NK-92 treated with Interleukin-12 subunit alpha and Interleukin-12 subunit beta, amount 100 ng/mL, for 24 hours (cell line): ENCODE measurements around the gene LCA5L.
"Not testable (repeated sequence)": the region's sequence is repeated elsewhere in the genome, so short reads cannot be mapped to it uniquely, and the experiment has no call there.

Experiments
- DNase-seq: peaks from one replicate; lab custom pipeline; 2025; lab: John Stamatoyannopoulos, UW

The LCA5L gene

DNA sequence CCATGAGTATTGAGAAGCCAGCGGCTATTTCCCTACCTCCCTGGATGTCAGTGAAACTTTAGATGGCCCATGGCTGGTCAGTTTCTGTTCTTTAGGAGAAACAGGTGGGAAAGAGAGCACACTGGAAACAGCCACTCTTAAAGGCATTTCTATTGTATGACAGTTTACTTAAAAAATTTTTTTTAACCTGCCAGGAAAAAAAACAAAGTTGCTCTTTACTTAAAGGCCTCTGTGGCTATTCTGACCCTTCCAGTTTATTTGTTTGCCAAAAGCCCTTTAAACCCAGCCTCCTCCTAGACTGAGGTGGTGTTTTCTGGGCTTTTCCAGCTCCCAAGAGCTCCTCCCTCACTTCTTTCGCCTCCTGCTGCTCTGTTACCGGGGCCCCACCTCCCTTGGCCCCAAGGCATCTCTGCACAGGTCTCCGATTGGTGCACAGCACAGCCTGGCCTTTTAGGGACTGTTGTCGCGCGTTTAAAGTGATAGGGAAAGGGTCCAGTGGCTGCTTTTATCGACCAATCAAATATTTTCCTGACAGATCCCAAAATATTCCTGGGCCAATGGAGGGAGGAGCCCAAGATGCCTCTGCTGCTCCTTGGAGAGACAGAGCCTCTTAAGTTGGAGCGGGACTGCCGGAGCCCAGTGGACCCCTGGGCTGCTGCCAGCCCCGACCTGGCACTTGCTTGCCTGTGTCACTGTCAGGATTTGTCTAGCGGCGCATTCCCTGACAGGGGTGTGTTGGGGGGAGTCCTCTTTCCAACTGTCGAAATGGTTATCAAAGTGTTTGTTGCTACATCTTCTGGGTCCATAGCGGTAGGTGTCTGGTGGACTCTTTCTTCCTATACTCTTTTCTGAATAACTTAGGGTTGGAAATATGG lies 6.0 kb upstream of the LCA5L start, which contains the start of gene SH3BGR:
TSS of gene SH3BGR (plus strand) at position 639 of the 875 bp plus-strand sequence. CDS start at position 766, 127 bp downstream.
- no peak for DNase-seq

GRCh38 chr21:39447264-39447663 lies 1.7 kb upstream of the LCA5L start:
- DNase-seq: no peak

- no peak for DNase-seq
Observed at GRCh38 chr21:39444421-39445180, 977 bp downstream of the LCA5L start.

DNA sequence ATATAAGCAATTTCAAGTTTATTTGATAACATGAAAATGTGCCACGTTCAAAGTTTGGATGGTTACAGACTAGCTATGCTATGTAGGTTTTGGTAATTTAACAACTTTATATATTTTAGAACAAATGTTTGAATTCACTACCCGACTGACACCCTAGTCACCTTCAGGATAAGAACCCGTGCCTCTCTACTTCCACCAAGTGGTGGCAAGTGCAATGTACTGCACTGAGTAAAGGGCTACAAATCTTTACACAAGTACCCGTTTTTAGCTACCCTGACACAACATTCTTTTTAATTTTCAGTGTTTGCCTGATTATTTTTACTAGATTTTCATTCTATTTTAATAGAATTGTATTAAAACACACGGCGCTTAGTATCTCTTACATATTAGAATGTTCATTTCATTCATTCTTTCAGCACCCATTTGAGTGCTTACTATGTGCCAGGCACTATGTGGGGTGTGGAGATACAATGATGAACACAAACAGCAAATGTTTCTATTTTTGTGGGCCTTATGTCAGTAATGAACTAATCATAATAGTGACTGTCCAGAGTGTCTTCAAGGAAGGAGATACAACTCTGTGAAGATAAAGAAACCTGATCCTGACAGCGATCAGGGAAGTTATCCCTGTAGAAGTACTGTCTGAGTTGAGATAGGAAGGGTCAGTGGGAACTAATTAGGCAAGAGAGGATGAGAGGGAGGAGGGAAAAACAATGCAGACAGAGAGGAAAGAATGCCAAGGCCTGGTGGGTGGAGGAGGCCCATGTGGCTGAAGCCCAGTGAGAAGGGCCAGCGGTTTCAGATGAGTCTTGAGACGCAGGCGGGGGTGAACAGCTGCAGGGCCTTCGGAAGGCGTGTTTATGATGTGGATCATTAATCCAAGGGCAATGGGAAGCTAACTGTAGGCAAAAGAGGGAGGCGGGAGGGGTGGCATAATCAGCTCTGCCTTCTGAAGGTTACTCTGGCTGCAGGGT lies 3.8 kb downstream of the LCA5L start:
- peak; percentile 10 for DNase-seq

DNA sequence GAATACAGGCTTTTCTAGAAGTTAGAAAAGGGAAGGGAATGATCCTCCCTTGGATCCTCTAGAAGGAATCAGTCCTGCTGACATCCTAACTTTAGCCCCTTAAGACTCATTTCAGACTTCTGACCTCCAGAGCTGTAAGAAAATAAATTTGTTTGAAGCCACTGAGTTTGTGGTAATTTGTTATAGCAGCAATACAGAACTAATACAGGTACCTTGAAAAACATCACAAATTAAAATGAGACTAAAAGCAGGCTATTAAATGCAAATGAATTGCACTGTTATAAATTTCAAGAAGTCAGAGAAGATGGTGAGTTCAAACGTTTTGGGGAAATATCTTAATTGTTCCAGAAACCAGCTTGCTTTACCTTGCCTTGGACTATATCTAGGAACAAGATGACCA lies 6.3 kb downstream of the LCA5L start:
- DNase-seq: no peak

GRCh38 chr21:39434950-39435349 lies 10.6 kb downstream of the LCA5L start:
- no peak for DNase-seq

GRCh38 chr21:39430954-39431353 lies 14.6 kb downstream of the LCA5L start:
- no peak for DNase-seq

- DNase-seq: no peak
Observed at GRCh38 chr21:39430457-39430856, 15.1 kb downstream of the LCA5L start.

GRCh38 chr21:39430016-39430415 lies 15.6 kb downstream of the LCA5L start:
- no peak for DNase-seq

DNA sequence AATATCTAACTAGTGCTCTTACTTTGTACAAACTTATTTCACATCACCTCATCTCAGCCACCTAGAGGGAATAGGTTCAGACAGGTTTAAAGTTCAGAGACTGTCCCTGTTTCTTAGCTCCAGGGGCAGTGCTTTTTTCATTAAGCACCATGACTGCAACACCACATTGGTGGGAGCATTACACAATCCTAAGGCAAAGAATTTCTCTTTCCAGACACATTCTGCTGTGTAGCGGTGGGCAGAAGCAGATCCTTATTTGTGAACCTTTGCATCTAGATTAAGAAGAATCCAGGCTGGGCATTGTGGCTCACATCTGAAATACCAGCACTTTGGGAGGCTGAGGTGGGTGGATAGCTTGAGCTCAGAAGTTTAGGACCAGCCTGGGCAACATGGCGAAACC lies 16.1 kb downstream of the LCA5L start:
- no peak for DNase-seq

GRCh38 chr21:39422527-39423241 lies 22.9 kb downstream of the LCA5L start:
- DNase-seq: no peak

- not testable (repeated sequence) for DNase-seq
Observed at GRCh38 chr21:39419204-39419603, 26.4 kb downstream of the LCA5L start.

DNA sequence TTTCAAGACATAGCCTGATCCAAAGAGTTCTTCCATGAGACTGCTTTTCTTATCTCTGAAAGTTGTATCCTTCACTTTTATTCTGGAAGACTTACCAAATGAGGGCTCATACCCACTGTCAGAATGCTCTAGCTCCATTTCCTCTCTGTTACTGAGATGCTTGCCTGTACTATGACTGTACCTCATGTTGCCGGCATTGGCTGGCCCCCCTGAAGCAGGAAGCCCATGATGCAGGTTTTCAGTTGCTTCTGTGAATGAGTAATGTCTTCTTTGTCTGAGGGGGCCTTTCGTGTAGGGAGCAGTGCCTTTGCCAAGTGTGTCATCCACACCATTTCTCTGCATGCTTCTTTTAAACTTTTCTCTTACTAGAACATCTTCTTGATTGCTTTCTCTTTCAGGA lies 39.5 kb downstream of the LCA5L start:
- no peak for DNase-seq

GRCh38 chr21:39400173-39400572 lies 45.4 kb downstream of the LCA5L start:
- DNase-seq: no peak

- DNase-seq: no peak
Observed at GRCh38 chr21:39397646-39398385, 47.8 kb downstream of the LCA5L start.

GRCh38 chr21:39392981-39393380 lies 52.6 kb downstream of the LCA5L start:
- DNase-seq: no peak

GRCh38 chr21:39390212-39390765 lies 55.3 kb downstream of the LCA5L start:
- DNase-seq: no peak

GRCh38 chr21:39388811-39389155 lies 56.8 kb downstream of the LCA5L start:
- DNase-seq: no peak

GRCh38 chr21:39388038-39388810 lies 57.4 kb downstream of the LCA5L start:
- peak; percentile 83 for DNase-seq
